Naive thymus-derived CD4-positive, alpha-beta T cell (primary cell): Measurements from ENCODE around the gene TRAPPC10. TPM values are rescaled to one million over a fixed set of nuclear protein-coding genes. Genes with fewer than 3 reads are reported as not detected.

ENCODE experiments used
- ATAC-seq: fragments of 150-1000 bp; cut with Tn5 transposase; 2 replicates; pipeline ENCODE4 v1.10.0; 2021; ENCODE audit warnings: mild to moderate bottlenecking, moderate library complexity
- CTCF ChIA-PET: fragments of 350-600 bp; sonication (Branson Sonifier 250); formaldehyde crosslinking; loops from one replicate; lab custom pipeline; 2021; ENCODE audit warnings: antibody characterized with exemption; lab: Charles Lee
- POLR2A ChIA-PET: fragments of 350-600 bp; sonication (Branson Sonifier 250); formaldehyde crosslinking; loops from one replicate; lab custom pipeline; 2021; ENCODE audit warnings: antibody characterized with exemption, inconsistent platforms; lab: Charles Lee
- DNase-seq, 9 donors: peaks; one replicate each; pipeline versions ENCODE4 v3.0.0 to v3.0.0-alpha.2; 2020 to 2022; ENCODE audit warnings: mixed read lengths in 1 of 9
- H3K27ac ChIP-seq: one replicate; pipeline ENCODE4 v1.7.0; 2013; ENCODE audit warnings: mild to moderate bottlenecking, low read depth, low read length, moderate library complexity
- H3K27me3 ChIP-seq, 2 donors: one replicate each; pipeline ENCODE4 v1.7.0; 2013; ENCODE audit warnings: low read length in 2 of 2, mild to moderate bottlenecking in 2 of 2, moderate library complexity in 2 of 2; ENCODE audit not compliant: control insufficient read depth in 2 of 2, insufficient read depth in 2 of 2
- H3K36me3 ChIP-seq, 3 experiments: 1 replicate in 2 of 3; 2 replicates in 1 of 3; pipeline ENCODE4 v1.7.0; 2013; ENCODE audit warnings: low read length in 3 of 3, mild to moderate bottlenecking in 3 of 3, moderate library complexity in 1 of 3; ENCODE audit not compliant: insufficient read depth in 3 of 3, control insufficient read depth in 2 of 3
- H3K4me1 ChIP-seq, 2 donors: one replicate each; pipeline ENCODE4 v1.7.0; 2013; ENCODE audit warnings: low read length in 2 of 2, mild to moderate bottlenecking in 2 of 2, moderate library complexity in 1 of 2; ENCODE audit not compliant: control insufficient read depth in 2 of 2, insufficient read depth in 2 of 2
- H3K4me3 ChIP-seq: 2 replicates; pipeline ENCODE4 v1.7.0; 2013; ENCODE audit warnings: mild to moderate bottlenecking, low read length
- H3K9me3 ChIP-seq, 3 experiments: 1 replicate in 2 of 3; 2 replicates in 1 of 3; pipeline ENCODE4 v1.7.0; 2013; ENCODE audit warnings: low read length in 3 of 3; ENCODE audit not compliant: control insufficient read depth in 2 of 3
- H3K27ac Mint-ChIP-seq, 9 donors: one replicate each; pipeline ENCODE4 v1.8.0; 2020 to 2022; ENCODE audit warnings: mixed read lengths in 9 of 9, mild to moderate bottlenecking in 8 of 9, moderate library complexity in 5 of 9, inconsistent platforms in 2 of 9
- H3K27me3 Mint-ChIP-seq, 5 donors: one replicate each; pipeline ENCODE4 v1.8.0; 2021 to 2022; ENCODE audit warnings: mixed read lengths in 5 of 5, mild to moderate bottlenecking in 1 of 5
- H3K36me3 Mint-ChIP-seq, 5 donors: one replicate each; pipeline ENCODE4 v1.8.0; 2020 to 2022; ENCODE audit warnings: mixed read lengths in 5 of 5, mild to moderate bottlenecking in 3 of 5, inconsistent platforms in 1 of 5
- H3K4me1 Mint-ChIP-seq, 7 donors: one replicate each; pipeline ENCODE4 v1.8.0; 2020 to 2022; ENCODE audit warnings: mixed read lengths in 7 of 7, mild to moderate bottlenecking in 3 of 7, inconsistent platforms in 1 of 7
- H3K4me3 Mint-ChIP-seq, 10 donors: one replicate each; pipeline ENCODE4 v1.8.0; 2020 to 2022; ENCODE audit warnings: mild to moderate bottlenecking in 10 of 10, mixed read lengths in 10 of 10, moderate library complexity in 6 of 10, inconsistent platforms in 2 of 10
- H3K9me3 Mint-ChIP-seq, 11 donors: one replicate each; pipeline ENCODE4 v1.8.0; 2020 to 2022; ENCODE audit warnings: mixed read lengths in 11 of 11, mild to moderate bottlenecking in 4 of 11, inconsistent platforms in 1 of 11, moderate library complexity in 1 of 11
- intact Hi-C, 2 donors: fragments of 100-400 bp; cut with micrococcal nuclease; formaldehyde crosslinking; loops; one replicate each; pipeline ENCODE4 v1.15.1; 2023
- polyA plus RNA-seq, 2 donors: library from polyadenylated mRNA; unstranded; fragments of 300-500 nt; fragmentation: Illumina TruSeq; gene quantifications; one replicate each; pipeline ENCODE4 v1.2.3, GENCODE V29; 2021
- total RNA-seq, 6 experiments: library from RNA in 5 of 6; stranded (reverse) in 5 of 6; gene quantifications; 1 replicate in 5 of 6; 2 replicates in 1 of 6; pipeline ENCODE4 v1.2.3 and lab custom pipeline; 2021 to 2026

The TRAPPC10 gene
- total and polyA plus RNA-seq, 7 experiments from 2014 or later, result 15.6 to 119 (median 93.2) TPM

- peak overlapping the region; percentile 85 for H3K27ac ChIP-seq
- peaks cover 4 to 43% (median 23%) of the 10 kb centered on the region in 5 donors for H3K36me3 Mint-ChIP-seq
- ATAC-seq, result no peak
- no peak overlapping the region for H3K4me3 ChIP-seq
- peaks cover 0 to 59% (median 7%) of the 10 kb centered on the region in 3 experiments for H3K36me3 ChIP-seq
- H3K4me1 ChIP-seq, result peaks cover 18 to 19% of the 10 kb centered on the region in 2 donors
- no peaks in the 10 kb centered on the region for H3K27me3 Mint-ChIP-seq
- H3K4me1 Mint-ChIP-seq, result peaks cover 20 to 65% (median 51%) of the 10 kb centered on the region in 7 donors
- H3K27me3 ChIP-seq, result no peaks in the 10 kb centered on the region
- H3K4me3 Mint-ChIP-seq, result peak overlapping the region; percentile 27 to 87 (median 78)
- no peaks in the 10 kb centered on the region for H3K9me3 Mint-ChIP-seq
- intact Hi-C loops, result loop anchor here in 1 of 2 donors (5.0 kb wide), 1 partner anchor 39 kb away; no protein-coding TSS in a partner anchor
- no peaks in the 10 kb centered on the region for H3K9me3 ChIP-seq
- CTCF ChIA-PET, result no interaction called here
- DNase-seq, result no peak
- H3K27ac Mint-ChIP-seq, result peak overlapping the region; percentile 82 to 100 (median 98)
- POLR2A ChIA-PET, result interaction anchor here (1.0 kb wide), 1 partner anchor 23 kb away, joined by 3 read pairs; no protein-coding TSS in a partner anchor
Observed at GRCh38 chr21:44066116-44066515, 54.0 kb downstream of the TRAPPC10 start.

GRCh38 chr21:44067011-44067839, 55.1 kb downstream of the TRAPPC10 start:
- intact Hi-C loops, result loop anchor here in 1 of 2 donors (5.0 kb wide), 1 partner anchor 40 kb away; no protein-coding TSS in a partner anchor
- Histone ChIP-seq H3K36me3 (peaks cover 0 to 68% (median 7%) of the 10 kb centered on the region in 3 experiments), H3K9me3 (no peaks in the 10 kb centered on the region), H3K4me3 (no peak overlapping the region), H3K27me3 (no peaks in the 10 kb centered on the region), H3K27ac (peak overlapping the region; percentile 85), H3K4me1 (peaks cover 18 to 19% of the 10 kb centered on the region in 2 donors)
- Mint-ChIP-seq H3K4me3 (peak overlapping the region in 1 of 10 donors; percentile 13), H3K9me3 (no peaks in the 10 kb centered on the region), H3K4me1 (peaks cover 20 to 68% (median 52%) of the 10 kb centered on the region in 7 donors), H3K36me3 (peaks cover 4 to 47% (median 23%) of the 10 kb centered on the region in 5 donors), H3K27me3 (no peaks in the 10 kb centered on the region), H3K27ac (peak overlapping the region; percentile 77 to 100 (median 98))
- ChIA-PET CTCF (interaction anchor here (0.6 to 1.1 kb wide), 2 partner anchors 16 to 135 kb away, joined by 3 read pairs; no protein-coding TSS in a partner anchor), POLR2A (interaction anchor here (1.2 to 1.9 kb wide), 3 partner anchors 11 to 53 kb away, joined by 3 to 10 read pairs (median 8); no protein-coding TSS in a partner anchor)
- DNase-seq (no peak), ATAC-seq (no peak)

GRCh38 chr21:44070391-44070790, 58.3 kb downstream of the TRAPPC10 start:
- DNase-seq (no peak), ATAC-seq (no peak)
- no peaks in the 10 kb centered on the region for H3K9me3 Mint-ChIP-seq
- H3K36me3 Mint-ChIP-seq, result peaks cover 4 to 49% (median 20%) of the 10 kb centered on the region in 5 donors
- peak overlapping the region in 1 of 9 donors; percentile 17 for H3K27ac Mint-ChIP-seq
- no peaks in the 10 kb centered on the region for H3K27me3 Mint-ChIP-seq
- ChIA-PET CTCF (no interaction called here), POLR2A (no interaction called here)
- Histone ChIP-seq H3K4me3 (no peak overlapping the region), H3K9me3 (no peaks in the 10 kb centered on the region), H3K27me3 (no peaks in the 10 kb centered on the region), H3K4me1 (peaks cover 11% of the 10 kb centered on the region in 2 donors), H3K27ac (no peak overlapping the region), H3K36me3 (peaks cover 0 to 68% (median 12%) of the 10 kb centered on the region in 3 experiments)
- H3K4me3 Mint-ChIP-seq, result no peak overlapping the region
- intact Hi-C loops, result no loop called here
- H3K4me1 Mint-ChIP-seq, result peaks cover 19 to 53% (median 35%) of the 10 kb centered on the region in 7 donors

GRCh38 chr21:44071359-44072104, 59.4 kb downstream of the TRAPPC10 start:
- ATAC-seq (no peak), DNase-seq (no peak)
- H3K4me3 Mint-ChIP-seq, result no peak overlapping the region
- CTCF ChIA-PET, result no interaction called here
- H3K27ac Mint-ChIP-seq, result peak overlapping the region in 5 of 9 donors; percentile 9 to 54 (median 40)
- intact Hi-C loops, result no loop called here
- peaks cover 11 to 43% (median 26%) of the 10 kb centered on the region in 7 donors for H3K4me1 Mint-ChIP-seq
- POLR2A ChIA-PET, result interaction anchor here (1.6 kb wide), 1 partner anchor 13 kb away, joined by 3 read pairs; no protein-coding TSS in a partner anchor
- no peak overlapping the region for H3K27ac ChIP-seq
- no peaks in the 10 kb centered on the region for H3K27me3 Mint-ChIP-seq
- no peaks in the 10 kb centered on the region for H3K9me3 Mint-ChIP-seq
- H3K9me3 ChIP-seq, result no peaks in the 10 kb centered on the region
- no peak overlapping the region for H3K4me3 ChIP-seq
- no peaks in the 10 kb centered on the region for H3K27me3 ChIP-seq
- H3K4me1 ChIP-seq, result peaks cover 1% of the 10 kb centered on the region in 2 donors
- H3K36me3 Mint-ChIP-seq, result peaks cover 7 to 50% (median 24%) of the 10 kb centered on the region in 5 donors
- H3K36me3 ChIP-seq, result peaks cover 2 to 77% (median 12%) of the 10 kb centered on the region in 3 experiments

GRCh38 chr21:44072111-44072510, 60.0 kb downstream of the TRAPPC10 start:
- H3K4me1 Mint-ChIP-seq, result peaks cover 11 to 44% (median 23%) of the 10 kb centered on the region in 7 donors
- ChIA-PET CTCF (no interaction called here), POLR2A (interaction anchor here (1.6 kb wide), 1 partner anchor 13 kb away, joined by 3 read pairs; no protein-coding TSS in a partner anchor)
- H3K36me3 Mint-ChIP-seq, result peaks cover 9 to 52% (median 24%) of the 10 kb centered on the region in 5 donors
- no peaks in the 10 kb centered on the region for H3K27me3 Mint-ChIP-seq
- H3K9me3 ChIP-seq, result no peaks in the 10 kb centered on the region
- no peaks in the 10 kb centered on the region for H3K27me3 ChIP-seq
- no peak overlapping the region for H3K27ac ChIP-seq
- intact Hi-C loops, result no loop called here
- H3K27ac Mint-ChIP-seq, result peak overlapping the region in 1 of 9 donors; percentile 34
- H3K4me1 ChIP-seq, result no peaks in the 10 kb centered on the region
- no peak overlapping the region for H3K4me3 Mint-ChIP-seq
- peaks cover 8 to 81% (median 10%) of the 10 kb centered on the region in 3 experiments for H3K36me3 ChIP-seq
- H3K4me3 ChIP-seq, result no peak overlapping the region
- no peak for DNase-seq
- H3K9me3 Mint-ChIP-seq, result no peaks in the 10 kb centered on the region
- ATAC-seq, result no peak
